Non-pigmented ciliary epithelial cell (primary cell): Measurements from ENCODE around the gene ARHGEF7.

Source experiments
- DNase-seq: peaks from one replicate; pipeline ENCODE4 v3.0.0-alpha.2; 2010; ENCODE audit warnings: low read depth

Gene ARHGEF7

GRCh38 chr13:111201304-111201940 lies 86.3 kb downstream of the ARHGEF7 start:
- DNase-seq, result no peak

GRCh38 chr13:111202156-111202621 lies 87.1 kb downstream of the ARHGEF7 start:
- no peak for DNase-seq

GRCh38 chr13:111202745-111203144 lies 87.6 kb downstream of the ARHGEF7 start:
- peak; percentile 88 for DNase-seq

- no peak for DNase-seq
These were observed 88.8 kb downstream of the ARHGEF7 start for GRCh38 chr13:111203736-111204389.

GRCh38 chr13:111204438-111205177 lies 89.5 kb downstream of the ARHGEF7 start:
- no peak for DNase-seq

- DNase-seq, result no peak
These were observed 91.0 kb downstream of the ARHGEF7 start for GRCh38 chr13:111206148-111206547.

GRCh38 chr13:111209613-111210012 lies 94.5 kb downstream of the ARHGEF7 start:
- DNase-seq, result no peak

GRCh38 chr13:111210091-111210490 lies 95.0 kb downstream of the ARHGEF7 start:
- DNase-seq, result no peak

- DNase-seq, result peak; percentile 56
These were observed 95.7 kb downstream of the ARHGEF7 start for GRCh38 chr13:111210544-111211469.

- DNase-seq, result peak; percentile 50
These were observed 96.8 kb downstream of the ARHGEF7 start for GRCh38 chr13:111211789-111212516.

GRCh38 chr13:111212517-111212873 lies 97.4 kb downstream of the ARHGEF7 start:
- no peak for DNase-seq

- no peak for DNase-seq
These were observed 99.0 kb downstream of the ARHGEF7 start for GRCh38 chr13:111213964-111214726.

GRCh38 chr13:111215081-111216047 lies 100.3 kb downstream of the ARHGEF7 start:
- no peak for DNase-seq

- DNase-seq, result no peak
These were observed 101.3 kb downstream of the ARHGEF7 start for GRCh38 chr13:111216166-111216960.

GRCh38 chr13:111217641-111218040 lies 102.5 kb downstream of the ARHGEF7 start:
- DNase-seq, result no peak

GRCh38 chr13:111219280-111219679 lies 104.2 kb downstream of the ARHGEF7 start:
- peak; percentile 68 for DNase-seq

GRCh38 chr13:111219950-111220349 lies 104.8 kb downstream of the ARHGEF7 start:
- no peak for DNase-seq

GRCh38 chr13:111225166-111225565 lies 110.1 kb downstream of the ARHGEF7 start:
- no peak for DNase-seq
